ENCODE data around the gene ACSL4. TPM values are rescaled to one million over a fixed set of nuclear protein-coding genes. Genes with fewer than 3 reads are reported as not detected.
"Not testable (repeated sequence)": the region's sequence is repeated elsewhere in the genome, so short reads cannot be mapped to it uniquely, and the experiment has no call there.

Gene ACSL4
- total and polyA plus RNA-seq, 2 donors, result 19.3 to 29.7 TPM

- 89% methylated on average over 1 of the region's 1 CpG for WGBS
- no peak for DNase-seq (ENCODE audit: low read depth in 6 of 9, low spot score in 9 of 9)
Observed at GRCh38 chrX:109638158-109638557, 94.9 kb downstream of the ACSL4 start.

GRCh38 chrX:109637477-109637876 is 95.6 kb downstream of the ACSL4 start:
- H3K9me3 ChIP-seq (ENCODE audit: control insufficient read depth in 2 of 2, insufficient read depth in 1 of 2, low read length in 1 of 2); H3K27ac ChIP-seq (ENCODE audit: low read depth in 1 of 2, low read length in 1 of 2); H3K4me3 ChIP-seq (ENCODE audit: low read length in 2 of 2); H3K27me3 ChIP-seq (ENCODE audit: control insufficient read depth in 2 of 2, insufficient read depth in 1 of 2, low read length in 1 of 2); DNase-seq (ENCODE audit: low read depth in 6 of 9, low spot score in 9 of 9); H3K4me1 ChIP-seq (ENCODE audit: control insufficient read depth in 2 of 2, insufficient read depth in 2 of 2, low read length in 2 of 2); H3K36me3 ChIP-seq (ENCODE audit: control insufficient read depth in 2 of 2, insufficient read depth in 2 of 2, low read length in 1 of 2): not testable (repeated sequence)
- 100% methylated on average over 2 of the region's 2 CpGs for WGBS

More at GRCh38 chrX:109638158-109638557, 94.9 kb downstream of the ACSL4 start:
- no peaks in the 10 kb centered on the region for H3K4me1 ChIP-seq (ENCODE audit: control insufficient read depth in 2 of 2, insufficient read depth in 2 of 2, low read length in 2 of 2)
- no peaks in the 10 kb centered on the region for H3K27me3 ChIP-seq (ENCODE audit: control insufficient read depth in 2 of 2, insufficient read depth in 1 of 2, low read length in 1 of 2)
- no peaks in the 10 kb centered on the region for H3K9me3 ChIP-seq (ENCODE audit: control insufficient read depth in 2 of 2, insufficient read depth in 1 of 2, low read length in 1 of 2)
- H3K27ac ChIP-seq (ENCODE audit: low read depth in 1 of 2, low read length in 1 of 2), result no peak overlapping the region
- no peaks in the 10 kb centered on the region for H3K36me3 ChIP-seq (ENCODE audit: control insufficient read depth in 2 of 2, insufficient read depth in 2 of 2, low read length in 1 of 2)
- no peak overlapping the region for H3K4me3 ChIP-seq (ENCODE audit: low read length in 2 of 2)

- WGBS, result 38% methylated on average over 3 of the region's 3 CpGs
- DNase-seq (ENCODE audit: low read depth in 6 of 9, low spot score in 9 of 9), result peak in 2 of 9 donors; percentile 10 to 17
- no peaks in the 10 kb centered on the region for H3K36me3 ChIP-seq (ENCODE audit: control insufficient read depth in 2 of 2, insufficient read depth in 2 of 2, low read length in 1 of 2)
- H3K9me3 ChIP-seq (ENCODE audit: control insufficient read depth in 2 of 2, insufficient read depth in 1 of 2, low read length in 1 of 2), result no peaks in the 10 kb centered on the region
- H3K27me3 ChIP-seq (ENCODE audit: control insufficient read depth in 2 of 2, insufficient read depth in 1 of 2, low read length in 1 of 2), result no peaks in the 10 kb centered on the region
- H3K4me3 ChIP-seq (ENCODE audit: low read length in 2 of 2), result no peak overlapping the region
- no peak overlapping the region for H3K27ac ChIP-seq (ENCODE audit: low read depth in 1 of 2, low read length in 1 of 2)
- no peaks in the 10 kb centered on the region for H3K4me1 ChIP-seq (ENCODE audit: control insufficient read depth in 2 of 2, insufficient read depth in 2 of 2, low read length in 2 of 2)
Observed at GRCh38 chrX:109635146-109635545, 97.9 kb downstream of the ACSL4 start.

GRCh38 chrX:109632906-109633504 is 100.1 kb downstream of the ACSL4 start:
- no peak overlapping the region for H3K27ac ChIP-seq (ENCODE audit: low read depth in 1 of 2, low read length in 1 of 2)
- no peak for DNase-seq (ENCODE audit: low read depth in 6 of 9, low spot score in 9 of 9)
- H3K27me3 ChIP-seq (ENCODE audit: control insufficient read depth in 2 of 2, insufficient read depth in 1 of 2, low read length in 1 of 2), result no peaks in the 10 kb centered on the region
- no peaks in the 10 kb centered on the region for H3K36me3 ChIP-seq (ENCODE audit: control insufficient read depth in 2 of 2, insufficient read depth in 2 of 2, low read length in 1 of 2)
- no peak overlapping the region for H3K4me3 ChIP-seq (ENCODE audit: low read length in 2 of 2)
- WGBS, result 63% methylated on average over 5 of the region's 5 CpGs
- H3K9me3 ChIP-seq (ENCODE audit: control insufficient read depth in 2 of 2, insufficient read depth in 1 of 2, low read length in 1 of 2), result no peaks in the 10 kb centered on the region
- H3K4me1 ChIP-seq (ENCODE audit: control insufficient read depth in 2 of 2, insufficient read depth in 2 of 2, low read length in 2 of 2), result no peaks in the 10 kb centered on the region

GRCh38 chrX:109629310-109629709 is 103.7 kb downstream of the ACSL4 start:
- WGBS, result 88% methylated on average over 3 of the region's 3 CpGs
- DNase-seq (ENCODE audit: low read depth in 6 of 9, low spot score in 9 of 9), result no peak

DNA sequence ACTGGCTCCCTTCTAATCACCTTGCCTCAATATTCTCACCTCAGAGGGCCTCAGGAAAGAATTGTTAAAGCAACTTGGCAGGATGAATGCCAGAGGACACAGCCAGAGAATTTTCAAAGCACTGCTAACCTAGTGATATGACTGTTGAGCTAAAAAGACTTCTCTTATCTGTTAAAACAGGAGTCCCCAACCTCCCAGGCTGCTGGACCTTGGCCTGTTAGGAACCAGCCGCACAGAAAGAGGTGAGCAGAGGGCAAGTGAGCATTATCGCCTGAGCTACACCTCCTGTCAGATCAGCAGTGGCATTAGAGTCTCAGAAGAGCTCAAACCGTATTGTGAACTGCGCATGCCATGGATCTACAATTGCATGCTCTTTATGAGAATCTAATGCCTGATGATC is 106.4 kb downstream of the ACSL4 start:
- DNase-seq (ENCODE audit: low read depth in 6 of 9, low spot score in 9 of 9), result no peak
- H3K27me3 ChIP-seq (ENCODE audit: control insufficient read depth in 2 of 2, insufficient read depth in 1 of 2, low read length in 1 of 2), result peaks cover 0 to 6% of the 10 kb centered on the region in 2 donors
- H3K36me3 ChIP-seq (ENCODE audit: control insufficient read depth in 2 of 2, insufficient read depth in 2 of 2, low read length in 1 of 2), result no peaks in the 10 kb centered on the region
- H3K4me3 ChIP-seq (ENCODE audit: low read length in 2 of 2), result no peak overlapping the region
- H3K4me1 ChIP-seq (ENCODE audit: control insufficient read depth in 2 of 2, insufficient read depth in 2 of 2, low read length in 2 of 2), result no peaks in the 10 kb centered on the region
- no peaks in the 10 kb centered on the region for H3K9me3 ChIP-seq (ENCODE audit: control insufficient read depth in 2 of 2, insufficient read depth in 1 of 2, low read length in 1 of 2)
- H3K27ac ChIP-seq (ENCODE audit: low read depth in 1 of 2, low read length in 1 of 2), result no peak overlapping the region
- WGBS, result 96% methylated on average over 4 of the region's 4 CpGs

More at GRCh38 chrX:109629310-109629709, 103.7 kb downstream of the ACSL4 start:
- H3K27me3 ChIP-seq (ENCODE audit: control insufficient read depth in 2 of 2, insufficient read depth in 1 of 2, low read length in 1 of 2), result peaks cover 0 to 3% of the 10 kb centered on the region in 2 donors
- no peak overlapping the region for H3K27ac ChIP-seq (ENCODE audit: low read depth in 1 of 2, low read length in 1 of 2)
- no peaks in the 10 kb centered on the region for H3K4me1 ChIP-seq (ENCODE audit: control insufficient read depth in 2 of 2, insufficient read depth in 2 of 2, low read length in 2 of 2)
- H3K9me3 ChIP-seq (ENCODE audit: control insufficient read depth in 2 of 2, insufficient read depth in 1 of 2, low read length in 1 of 2), result no peaks in the 10 kb centered on the region
- H3K36me3 ChIP-seq (ENCODE audit: control insufficient read depth in 2 of 2, insufficient read depth in 2 of 2, low read length in 1 of 2), result no peaks in the 10 kb centered on the region
- H3K4me3 ChIP-seq (ENCODE audit: low read length in 2 of 2), result no peak overlapping the region

DNA sequence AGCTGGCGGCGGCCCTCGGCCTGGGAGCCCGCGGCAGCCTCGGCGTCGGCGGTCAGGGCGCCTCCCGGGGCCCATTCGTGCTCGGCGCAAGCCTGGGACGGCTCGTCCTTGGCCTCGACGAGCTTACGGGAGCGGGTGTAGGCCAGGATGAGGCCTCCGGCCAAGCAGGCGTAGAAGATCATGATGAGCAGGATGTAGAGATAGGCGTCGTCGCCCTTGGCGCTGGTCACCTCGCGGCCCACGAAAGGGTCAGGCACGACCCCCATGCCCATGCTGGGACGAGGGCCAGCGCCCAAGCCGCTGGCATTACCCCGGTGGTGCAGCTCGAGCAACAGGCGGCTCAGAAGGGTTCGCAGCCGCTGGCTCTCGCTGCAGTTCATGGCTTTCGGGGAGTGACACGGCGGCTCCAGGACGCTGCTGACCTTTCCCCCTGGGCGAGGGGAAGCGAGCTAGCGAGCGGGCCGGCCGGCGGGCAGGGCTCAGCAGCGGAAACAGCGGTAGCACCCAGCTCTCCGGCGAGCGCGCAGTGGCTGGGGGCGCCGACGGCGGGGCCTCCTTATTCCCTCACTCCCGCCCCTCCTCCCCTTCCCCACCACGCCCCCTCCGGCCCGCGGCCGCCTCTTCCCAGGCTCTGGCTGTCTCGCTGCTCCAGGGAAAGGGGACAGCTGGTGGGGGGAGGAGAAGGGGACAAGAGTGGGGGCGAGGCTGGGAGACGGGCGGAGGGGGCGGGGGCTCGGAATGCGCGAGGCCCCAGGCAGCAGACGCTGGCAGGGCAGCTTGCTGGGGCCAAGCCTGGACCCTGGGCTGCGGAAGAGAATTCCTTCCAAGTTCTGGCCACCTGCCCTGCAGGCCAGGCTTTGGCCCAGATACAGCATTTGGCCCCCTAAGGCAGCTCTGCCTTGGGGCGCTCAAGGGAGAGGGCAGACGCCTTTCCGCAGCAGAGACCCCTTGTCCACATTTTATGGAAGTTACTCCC is 108.1 kb downstream of the ACSL4 start, which contains the start of gene KCNE5:
Gene KCNE5, minus strand, starts transcription at position 532 of the 976 bp plus-strand sequence. Its CDS starts 152 bp downstream, at position 380.
- Histone ChIP-seq H3K27me3 (ENCODE audit: control insufficient read depth in 2 of 2, insufficient read depth in 1 of 2, low read length in 1 of 2) (peaks cover 0 to 6% of the 10 kb centered on the region in 2 donors), H3K9me3 (ENCODE audit: control insufficient read depth in 2 of 2, insufficient read depth in 1 of 2, low read length in 1 of 2) (no peaks in the 10 kb centered on the region), H3K4me3 (ENCODE audit: low read length in 2 of 2) (no peak within 1 kb of the TSS), H3K27ac (ENCODE audit: low read depth in 1 of 2, low read length in 1 of 2) (no peak within 1 kb of the TSS), H3K4me1 (ENCODE audit: control insufficient read depth in 2 of 2, insufficient read depth in 2 of 2, low read length in 2 of 2) (no peaks in the 10 kb centered on the region), H3K36me3 (ENCODE audit: control insufficient read depth in 2 of 2, insufficient read depth in 2 of 2, low read length in 1 of 2) (no peaks in the 10 kb centered on the region)
- WGBS, result 51% methylated on average over 74 of the region's 79 CpGs
- DNase-seq (ENCODE audit: low read depth in 6 of 9, low spot score in 9 of 9), result no peak

DNA sequence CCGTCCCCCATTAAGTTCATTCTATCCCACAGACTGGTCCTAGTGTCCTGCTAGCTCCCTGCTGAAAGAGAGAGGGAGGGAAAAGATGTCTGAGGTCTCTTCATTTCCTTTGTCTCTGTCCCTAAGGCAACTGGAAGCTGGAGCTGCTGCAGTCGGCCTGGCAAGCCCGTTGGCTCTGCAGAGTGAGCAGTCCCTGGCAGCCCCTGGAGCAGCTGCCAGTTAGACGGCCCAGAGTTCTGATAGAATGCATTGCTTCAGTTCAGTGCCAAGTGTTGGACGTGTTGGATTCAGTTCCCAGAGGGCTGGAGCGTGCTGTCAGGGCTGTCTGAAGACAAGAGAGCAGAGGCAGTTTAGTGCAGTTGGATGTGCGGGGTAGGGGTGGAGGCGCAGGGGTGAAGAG is 109.1 kb downstream of the ACSL4 start:
- Histone ChIP-seq H3K27me3 (ENCODE audit: control insufficient read depth in 2 of 2, insufficient read depth in 1 of 2, low read length in 1 of 2) (peaks cover 0 to 6% of the 10 kb centered on the region in 2 donors), H3K9me3 (ENCODE audit: control insufficient read depth in 2 of 2, insufficient read depth in 1 of 2, low read length in 1 of 2) (no peaks in the 10 kb centered on the region), H3K36me3 (ENCODE audit: control insufficient read depth in 2 of 2, insufficient read depth in 2 of 2, low read length in 1 of 2) (no peaks in the 10 kb centered on the region), H3K4me1 (ENCODE audit: control insufficient read depth in 2 of 2, insufficient read depth in 2 of 2, low read length in 2 of 2) (no peaks in the 10 kb centered on the region), H3K4me3 (ENCODE audit: low read length in 2 of 2) (no peak overlapping the region), H3K27ac (ENCODE audit: low read depth in 1 of 2, low read length in 1 of 2) (no peak overlapping the region)
- no peak for DNase-seq (ENCODE audit: low read depth in 6 of 9, low spot score in 9 of 9)
- 97% methylated on average over 8 of the region's 8 CpGs for WGBS

DNA sequence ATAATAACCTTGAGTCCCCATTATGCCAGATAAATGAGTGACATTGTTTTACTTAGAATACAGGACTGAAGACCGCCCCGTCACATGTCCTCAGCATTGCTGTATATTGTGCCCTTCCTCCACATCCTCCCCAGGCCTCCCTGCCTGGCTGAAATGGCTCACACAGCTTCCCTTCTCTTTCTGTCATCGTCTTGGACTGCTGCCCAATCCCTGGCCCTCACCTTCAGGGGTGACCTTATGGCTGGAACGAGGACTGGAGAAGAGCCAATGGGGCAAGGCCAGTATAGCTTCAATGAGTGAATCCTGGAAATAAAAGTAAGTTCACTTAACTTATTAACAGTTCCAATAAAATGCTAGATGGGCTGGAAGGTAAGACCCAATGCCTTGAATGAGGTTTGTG is 110.8 kb downstream of the ACSL4 start:
- WGBS, result 93% methylated on average over 4 of the region's 4 CpGs
- Histone ChIP-seq H3K36me3 (ENCODE audit: control insufficient read depth in 2 of 2, insufficient read depth in 2 of 2, low read length in 1 of 2) (no peaks in the 10 kb centered on the region), H3K27me3 (ENCODE audit: control insufficient read depth in 2 of 2, insufficient read depth in 1 of 2, low read length in 1 of 2) (peaks cover 0 to 6% of the 10 kb centered on the region in 2 donors), H3K4me3 (ENCODE audit: low read length in 2 of 2) (no peak overlapping the region), H3K9me3 (ENCODE audit: control insufficient read depth in 2 of 2, insufficient read depth in 1 of 2, low read length in 1 of 2) (no peaks in the 10 kb centered on the region), H3K4me1 (ENCODE audit: control insufficient read depth in 2 of 2, insufficient read depth in 2 of 2, low read length in 2 of 2) (no peaks in the 10 kb centered on the region), H3K27ac (ENCODE audit: low read depth in 1 of 2, low read length in 1 of 2) (no peak overlapping the region)
- no peak for DNase-seq (ENCODE audit: low read depth in 6 of 9, low spot score in 9 of 9)
